Fibroblast of skin of left biceps (primary cell): ENCODE results near the gene PRRX2.
"Not testable (repeated sequence)": the region's sequence is repeated elsewhere in the genome, so short reads cannot be mapped to it uniquely, and the experiment has no call there.

Experiments
- DNase-seq, 2 experiments: peaks; one replicate each; pipeline ENCODE4 v3.0.0-alpha.2; 2013; ENCODE audit warnings: low read depth in 2 of 2

Gene PRRX2

DNA sequence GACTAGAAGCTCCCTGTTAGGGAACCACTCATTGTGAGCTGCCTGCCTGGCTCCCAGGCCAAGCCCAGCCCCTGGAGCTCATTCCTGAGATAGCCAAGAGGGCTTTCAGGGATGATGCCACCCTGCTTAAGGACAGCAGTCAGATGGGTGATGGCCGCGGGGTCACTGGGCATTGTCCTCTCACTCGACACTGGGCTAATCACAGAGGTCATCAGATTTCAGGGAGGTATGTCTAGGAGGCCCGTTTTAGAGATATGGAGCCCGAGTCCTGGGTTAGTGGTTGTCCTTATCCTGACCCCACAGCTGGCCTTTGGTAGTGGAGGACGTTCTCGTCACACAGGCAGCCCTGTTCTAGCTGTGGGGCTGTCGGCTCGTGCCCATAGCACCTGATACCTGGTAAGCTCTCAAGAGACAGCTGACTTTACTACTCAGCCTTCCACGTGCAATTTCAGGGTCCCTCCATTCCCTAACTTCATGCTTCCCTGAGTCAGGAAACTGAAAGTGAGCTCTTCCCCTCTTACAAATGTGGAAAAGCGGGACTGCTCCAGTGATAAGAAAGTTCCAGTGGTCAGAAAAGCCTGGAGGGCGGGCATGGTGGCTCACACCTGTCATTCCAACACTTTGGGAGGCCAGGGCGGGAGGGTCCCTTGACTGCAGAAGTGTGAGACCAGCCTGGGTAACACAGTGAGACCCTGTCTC is 94.5 kb downstream of the PRRX2 start:
- no peak for DNase-seq

DNA sequence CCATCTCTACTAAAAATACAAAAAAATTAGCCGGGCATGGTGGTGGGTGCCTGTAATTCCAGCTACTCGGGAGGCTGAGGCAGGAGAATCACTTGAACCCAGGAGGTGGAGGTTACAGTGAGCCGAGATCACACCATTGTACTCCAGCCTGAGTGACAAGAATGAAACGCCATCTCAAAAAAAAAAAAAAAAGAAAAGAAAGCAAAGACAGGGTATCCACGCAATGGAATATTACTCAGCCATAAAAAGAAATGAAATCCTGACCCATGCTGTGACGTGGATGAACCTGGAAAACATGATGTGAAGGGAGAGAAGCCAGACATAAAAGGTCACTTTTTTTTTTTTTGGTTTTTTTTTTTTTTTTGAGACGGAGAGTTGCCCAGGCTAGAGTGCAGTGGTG is 95.3 kb downstream of the PRRX2 start:
- DNase-seq: not testable (repeated sequence)

DNA sequence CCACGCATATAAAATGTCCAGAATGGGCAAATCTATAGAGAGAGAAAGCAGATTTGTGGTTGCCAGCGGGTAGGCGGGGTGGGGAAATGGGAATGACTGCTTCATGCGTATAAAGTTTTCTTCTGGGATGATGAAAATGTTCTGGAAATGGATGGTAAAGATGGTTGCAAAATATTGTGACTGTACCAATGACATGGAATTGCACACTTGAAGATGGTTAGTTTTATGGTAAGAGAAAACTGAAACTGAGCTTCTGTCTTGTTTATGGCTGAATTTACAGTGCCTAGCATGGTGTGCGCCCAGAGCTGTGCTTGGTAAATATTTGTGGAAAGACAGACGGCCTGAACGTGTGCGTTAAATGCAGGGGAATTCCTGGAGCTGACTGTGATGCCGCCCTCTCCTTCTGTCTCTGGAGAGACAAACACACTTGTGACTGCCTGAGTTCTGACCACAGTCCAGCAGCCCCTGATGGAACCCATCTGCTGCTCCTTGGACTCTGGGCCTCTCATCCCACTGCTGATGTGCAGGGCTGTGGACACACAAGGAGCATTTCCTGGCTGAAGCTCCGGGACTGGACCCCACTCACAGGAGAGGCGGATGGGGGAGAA is 96.0 kb downstream of the PRRX2 start:
- DNase-seq: no peak

DNA sequence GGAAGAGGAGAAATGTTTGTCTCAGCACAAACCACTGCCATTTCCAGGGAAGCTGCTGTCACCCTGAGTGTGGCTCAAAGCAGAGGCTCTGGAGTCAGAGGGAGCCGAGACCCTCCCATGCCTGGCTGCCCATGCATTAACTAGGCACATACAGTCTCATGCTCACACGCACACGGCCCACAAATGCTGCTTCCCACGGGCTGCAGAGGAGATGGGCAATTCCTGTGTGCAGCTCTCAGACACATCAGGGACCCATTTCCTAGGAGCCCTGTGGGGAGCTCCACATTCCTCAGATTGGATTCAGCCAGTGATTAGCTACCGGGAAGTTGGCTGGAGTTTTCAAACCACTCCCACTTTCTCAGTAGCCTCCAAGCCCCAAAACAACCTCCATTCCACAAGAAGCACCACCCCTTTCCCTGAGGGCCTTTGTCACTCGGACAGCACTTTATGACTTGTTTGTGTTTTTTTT is 96.5 kb downstream of the PRRX2 start:
- DNase-seq: peak; percentile 66 to 67

- DNase-seq: peak; percentile 88 to 90
Measured at GRCh38 chr9:129762370-129762984, 97.0 kb downstream of the PRRX2 start.

- DNase-seq: peak in 1 of 2 experiments; percentile 44
Measured at GRCh38 chr9:129762985-129763926, 97.8 kb downstream of the PRRX2 start.

DNA sequence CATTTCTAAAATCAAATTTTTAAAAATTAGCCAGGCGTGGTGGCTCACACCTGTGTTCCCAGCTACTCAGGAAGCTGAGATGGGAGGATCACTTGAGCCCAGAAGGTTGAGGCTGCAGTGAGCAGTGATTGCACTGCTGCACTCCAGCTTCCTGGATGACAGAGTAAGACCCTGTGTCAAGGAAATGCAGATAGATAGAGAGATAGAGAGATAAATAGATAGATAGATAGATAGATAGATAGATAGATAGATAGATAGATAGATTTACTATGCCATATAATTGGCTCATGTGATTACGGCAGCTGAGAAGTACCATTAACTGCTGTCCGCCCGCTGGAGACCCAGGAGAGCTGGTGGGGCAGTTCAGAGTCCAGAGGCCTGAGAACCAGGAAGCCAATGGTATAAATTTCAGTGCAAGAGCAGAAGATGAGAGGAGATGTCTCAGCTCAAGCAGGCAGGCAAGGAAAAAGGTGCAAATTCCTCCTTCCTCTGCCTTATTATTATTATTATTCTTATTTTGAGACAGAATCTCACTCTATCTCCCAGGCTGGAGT is 100.4 kb downstream of the PRRX2 start:
- DNase-seq: no peak

DNA sequence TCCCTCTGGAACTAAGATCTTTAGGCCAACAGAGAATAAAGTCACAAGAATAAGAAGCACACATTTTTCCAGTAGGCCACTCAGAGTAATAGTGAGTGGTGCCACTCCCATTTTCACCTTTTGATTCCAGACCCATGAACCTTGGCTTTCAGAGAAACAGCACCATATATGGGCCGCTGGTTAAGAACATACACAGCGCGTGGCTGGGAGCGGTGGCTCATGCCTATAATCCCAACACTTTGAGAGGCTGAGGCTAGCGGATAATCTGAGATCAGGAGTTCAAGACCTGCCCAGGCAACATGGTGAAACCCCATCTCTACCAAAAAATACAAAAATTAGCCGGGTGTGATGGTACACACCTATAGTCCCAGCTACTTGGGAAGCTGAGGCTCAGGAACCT is 103.0 kb downstream of the PRRX2 start:
- no peak for DNase-seq

- no peak for DNase-seq
Measured at GRCh38 chr9:129769669-129770068, 104.2 kb downstream of the PRRX2 start.

GRCh38 chr9:129770741-129771140 is 105.3 kb downstream of the PRRX2 start:
- DNase-seq: no peak
